WERI-Rb-1 (cell line): ENCODE measurements around the gene MMD.
A peak's percentile ranks its signal among the peaks of the same experiment; 100 is the strongest.

ENCODE experiments used
- DNase-seq: peaks from one replicate; pipeline ENCODE4 v3.0.0-alpha.2; 2020
- H3K27ac ChIP-seq: fragments of 250-450 bp; sonication (Bioruptor Pico); 2 replicates; pipeline ENCODE4 v1.5.1; 2020; ENCODE audit warnings: mild to moderate bottlenecking, moderate library complexity
- H3K27me3 ChIP-seq: fragments of 250-450 bp; sonication (Bioruptor Pico); 2 replicates; pipeline ENCODE4 v1.5.1; 2021; ENCODE audit warnings: mild to moderate bottlenecking, low read depth, moderate library complexity; ENCODE audit not compliant: insufficient read depth, severe bottlenecking
- H3K36me3 ChIP-seq: fragments of 250-450 bp; sonication (Bioruptor Pico); 2 replicates; pipeline ENCODE4 v1.5.1; 2020; ENCODE audit warnings: mild to moderate bottlenecking, moderate library complexity
- H3K4me3 ChIP-seq: 2 replicates; pipeline ENCODE4 v1.5.1; 2011; ENCODE audit warnings: low read depth, mild to moderate bottlenecking, control low read depth, low read length
- H3K9me3 ChIP-seq: fragments of 250-450 bp; sonication (Bioruptor Pico); 2 replicates; pipeline ENCODE4 v1.5.1; 2021; ENCODE audit warnings: mild to moderate bottlenecking, moderate library complexity; ENCODE audit not compliant: severe bottlenecking
- TF ChIP-seq, protein P1 (sequence below): IDR thresholded peaks from 2 replicates; pipeline ENCODE4 v1.5.1; 2011; ENCODE audit warnings: low read depth, mild to moderate bottlenecking, control low read depth, inconsistent platforms, low read length

The MMD gene

DNA sequence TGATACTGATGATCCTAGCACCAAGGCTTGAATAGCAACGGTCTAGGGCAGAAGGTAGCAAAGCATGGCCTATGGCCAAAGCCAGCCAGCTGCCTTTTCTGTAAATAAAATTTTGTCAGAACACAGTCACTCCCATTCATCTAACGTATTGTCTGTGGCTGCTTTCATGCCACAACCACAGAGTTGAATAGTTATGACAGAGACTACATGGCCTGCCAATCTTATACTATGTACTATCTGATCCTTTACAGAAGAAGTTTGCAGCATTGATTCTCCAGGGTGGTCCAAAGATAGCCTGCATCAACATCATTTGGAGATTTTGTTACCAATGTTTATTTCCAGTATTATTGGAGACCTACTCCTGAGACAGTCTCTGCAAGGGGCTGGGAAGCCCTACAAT, 19.9 kb upstream of the MMD start:
- Histone ChIP-seq H3K36me3 (no peaks in the 10 kb centered on the region), H3K27me3 (no peaks in the 10 kb centered on the region), H3K4me3 (no peak overlapping the region), H3K27ac (no peak overlapping the region), H3K9me3 (no peaks in the 10 kb centered on the region)
- TF ChIP-seq, protein P1, sequence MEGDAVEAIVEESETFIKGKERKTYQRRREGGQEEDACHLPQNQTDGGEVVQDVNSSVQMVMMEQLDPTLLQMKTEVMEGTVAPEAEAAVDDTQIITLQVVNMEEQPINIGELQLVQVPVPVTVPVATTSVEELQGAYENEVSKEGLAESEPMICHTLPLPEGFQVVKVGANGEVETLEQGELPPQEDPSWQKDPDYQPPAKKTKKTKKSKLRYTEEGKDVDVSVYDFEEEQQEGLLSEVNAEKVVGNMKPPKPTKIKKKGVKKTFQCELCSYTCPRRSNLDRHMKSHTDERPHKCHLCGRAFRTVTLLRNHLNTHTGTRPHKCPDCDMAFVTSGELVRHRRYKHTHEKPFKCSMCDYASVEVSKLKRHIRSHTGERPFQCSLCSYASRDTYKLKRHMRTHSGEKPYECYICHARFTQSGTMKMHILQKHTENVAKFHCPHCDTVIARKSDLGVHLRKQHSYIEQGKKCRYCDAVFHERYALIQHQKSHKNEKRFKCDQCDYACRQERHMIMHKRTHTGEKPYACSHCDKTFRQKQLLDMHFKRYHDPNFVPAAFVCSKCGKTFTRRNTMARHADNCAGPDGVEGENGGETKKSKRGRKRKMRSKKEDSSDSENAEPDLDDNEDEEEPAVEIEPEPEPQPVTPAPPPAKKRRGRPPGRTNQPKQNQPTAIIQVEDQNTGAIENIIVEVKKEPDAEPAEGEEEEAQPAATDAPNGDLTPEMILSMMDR = no peak
- DNase-seq = no peak

DNA sequence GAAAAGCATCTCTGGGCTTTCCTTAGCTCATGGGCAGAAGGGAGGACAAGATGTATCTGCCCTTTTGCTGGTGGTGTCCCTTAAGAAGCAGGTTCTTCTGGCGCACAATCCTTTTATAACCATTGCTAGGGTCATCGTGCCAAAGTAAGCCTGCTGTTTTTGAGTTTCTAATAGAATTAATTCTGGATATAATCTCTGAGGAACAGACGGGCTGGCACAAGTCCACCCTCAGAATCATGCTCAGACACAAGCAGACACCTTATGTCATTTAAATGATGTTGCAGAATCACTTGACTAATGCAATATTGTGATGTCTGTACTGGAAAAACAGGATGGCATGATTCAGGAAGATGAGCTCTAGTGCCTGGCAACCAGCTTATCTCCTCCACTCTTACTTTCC, 18.8 kb upstream of the MMD start:
- peak; percentile 30 for DNase-seq
- H3K27ac ChIP-seq = no peak overlapping the region; the same call in 1 of the 2 replicates
- TF ChIP-seq, protein P1 = no peak
- no peaks in the 10 kb centered on the region for H3K27me3 ChIP-seq
- H3K9me3 ChIP-seq = no peaks in the 10 kb centered on the region
- H3K36me3 ChIP-seq = no peaks in the 10 kb centered on the region
- no peak overlapping the region for H3K4me3 ChIP-seq

GRCh38 chr17:55437159-55437605, 15.5 kb upstream of the MMD start:
- no peaks in the 10 kb centered on the region for H3K27me3 ChIP-seq
- TF ChIP-seq, protein P1 = no peak
- no peaks in the 10 kb centered on the region for H3K36me3 ChIP-seq
- no peak overlapping the region for H3K27ac ChIP-seq
- DNase-seq = no peak
- no peaks in the 10 kb centered on the region for H3K9me3 ChIP-seq
- no peak overlapping the region for H3K4me3 ChIP-seq

DNA sequence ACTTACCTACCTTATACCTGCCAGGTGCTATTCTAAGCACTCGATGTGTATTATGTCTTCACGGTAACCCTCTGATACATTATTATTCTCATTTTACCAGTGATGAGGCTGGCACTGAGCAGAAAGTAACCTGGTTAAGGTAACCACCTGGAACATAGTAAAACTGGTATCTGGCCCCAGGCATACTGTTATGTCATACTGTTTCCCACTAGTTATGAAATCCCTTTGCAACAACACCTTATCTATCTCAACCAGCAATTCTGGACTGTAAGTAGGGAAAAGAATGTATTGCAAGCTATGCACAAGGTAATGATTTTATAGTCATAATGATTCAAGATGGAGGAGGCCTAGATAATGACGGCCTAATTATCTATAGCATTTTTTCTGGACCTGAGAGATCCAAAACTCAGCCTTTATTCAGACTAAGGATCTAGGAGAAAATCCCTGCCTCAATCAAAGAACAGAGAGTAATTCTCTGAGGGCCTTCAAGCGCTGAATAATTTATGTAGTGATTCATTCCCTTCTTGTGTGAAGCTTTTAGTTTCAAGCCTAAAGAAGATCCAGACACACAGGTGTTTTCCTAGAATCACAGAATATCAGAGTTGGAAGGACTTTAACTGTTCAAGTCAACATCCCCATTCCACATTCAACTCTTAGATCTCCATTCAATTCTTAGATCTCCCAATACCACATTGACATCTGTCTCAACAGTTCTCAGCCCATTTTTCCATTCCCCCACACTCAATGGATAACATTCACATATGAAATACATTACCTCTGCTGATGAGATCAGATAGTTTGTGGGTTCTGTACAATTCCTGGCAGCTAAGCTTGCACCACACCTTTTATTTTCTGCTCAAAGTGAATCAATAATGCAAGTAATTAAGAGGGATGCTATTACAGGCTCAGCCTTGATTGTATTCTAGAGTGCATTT, 14.9 kb upstream of the MMD start:
- DNase-seq = no peak
- TF ChIP-seq, protein P1 = no peak
- H3K27ac ChIP-seq = no peak overlapping the region

GRCh38 chr17:55435408-55435807, 13.8 kb upstream of the MMD start:
- no peak for DNase-seq
- TF ChIP-seq, protein P1 = no peak
- no peak overlapping the region for H3K4me3 ChIP-seq
- H3K27ac ChIP-seq = no peak overlapping the region
- no peaks in the 10 kb centered on the region for H3K36me3 ChIP-seq
- no peaks in the 10 kb centered on the region for H3K27me3 ChIP-seq
- no peaks in the 10 kb centered on the region for H3K9me3 ChIP-seq

More for the DNA sequence above, 14.9 kb upstream of the MMD start:
- Histone ChIP-seq H3K36me3 (no peaks in the 10 kb centered on the region), H3K27me3 (no peaks in the 10 kb centered on the region), H3K9me3 (no peaks in the 10 kb centered on the region), H3K4me3 (no peak overlapping the region)
